K562 (cell line): ENCODE measurements around the gene CCDC138. TPM values are rescaled to one million over a fixed set of nuclear protein-coding genes. Genes with fewer than 3 reads are reported as not detected.

Experiments used
- ATAC-seq: fragments of 200-7000 bp; cut with Tn5 transposase; 3 replicates; pipeline ENCODE4 v1.9.1; 2020; ENCODE audit warnings: moderate library complexity
- BruUV-seq: library from RNA; stranded (reverse); fragments of 400-500 nt; replicated peaks from 2 replicates; lab custom pipeline; 2021; lab: Mats Ljungman, UMichigan
- CTCF ChIA-PET: fragments of 300-600 bp; formaldehyde crosslinking; extraction: SDS; loops from one replicate; lab custom pipeline; 2021; ENCODE audit warnings: low intra/inter-chr PET ratio; lab: Yijun Ruan, JAX
- POLR2A ChIA-PET: fragments of 300-600, 350-650 bp; sonication (Branson Sonifier 250); formaldehyde crosslinking; extraction: SDS; loops from one replicate; lab custom pipeline; 2021; ENCODE audit warnings: antibody characterized with exemption, inconsistent platforms; lab: Yijun Ruan, JAX
- DNase-seq, 4 experiments: peaks; one replicate each; pipeline versions ENCODE4 v3.0.0 to v3.0.0-alpha.2; 2011 to 2018; ENCODE audit warnings: low spot score in 3 of 4, mixed read lengths in 3 of 4; ENCODE audit errors: extremely low read depth in 1 of 4
- FAIRE-seq: peaks from 2 replicates; lab custom pipeline; 2011; peaks lifted over from hg19 to GRCh38; lab: Jason Lieb, UNC
- H2AFZ ChIP-seq: 2 replicates; pipeline ENCODE4 v1.6.0; 2011; ENCODE audit warnings: low read depth, low read length, control low read depth, inconsistent platforms
- H3K27ac ChIP-seq: fragments of 200-600 bp; 3 replicates; pipeline ENCODE4 v1.8.0; 2011; ENCODE audit warnings: low read depth, mild to moderate bottlenecking, control low read depth, inconsistent platforms, low read length, moderate library complexity, mixed read lengths; ENCODE audit errors: extremely low read depth
- H3K27me3 ChIP-seq, 2 experiments: fragments of 300-600 bp in 1 of 2; 2 replicates in 1 of 2; 3 replicates in 1 of 2; pipeline versions ENCODE4 v1.6.0 to v1.8.0; 2011; ENCODE audit warnings: inconsistent platforms in 2 of 2, low read length in 2 of 2, mild to moderate bottlenecking in 1 of 2, mixed read lengths in 1 of 2, moderate library complexity in 1 of 2; ENCODE audit not compliant: control insufficient read depth in 2 of 2, insufficient read depth in 2 of 2
- H3K36me3 ChIP-seq: fragments of 300-600 bp; 3 replicates; pipeline ENCODE4 v1.8.0; 2011; ENCODE audit warnings: mild to moderate bottlenecking, low read length, inconsistent platforms; ENCODE audit not compliant: control insufficient read depth, insufficient read depth
- H3K4me1 ChIP-seq, 2 experiments: fragments of 200-600 bp in 1 of 2; replicated peaks in 1 of 2; 2 replicates in 1 of 2; 3 replicates in 1 of 2; pipeline versions ENCODE4 v1.5.1 to v1.8.0; 2011; ENCODE audit warnings: inconsistent platforms in 2 of 2, low read length in 2 of 2, mild to moderate bottlenecking in 1 of 2, mixed read lengths in 1 of 2, moderate library complexity in 1 of 2; ENCODE audit not compliant: control insufficient read depth in 2 of 2, insufficient read depth in 2 of 2
- H3K4me2 ChIP-seq: 2 replicates; pipeline ENCODE4 v1.6.1; 2011; ENCODE audit warnings: low read length, control low read depth, inconsistent platforms, mixed read lengths; ENCODE audit not compliant: insufficient read depth
- H3K4me3 ChIP-seq: fragments of 200-600 bp; sonication (generic), shearing (Covaris generic); 2 replicates; pipeline ENCODE4 v1.5.1; 2016; ENCODE audit warnings: control low read depth, inconsistent platforms
- H3K79me2 ChIP-seq: fragments of 200-600 bp; 3 replicates; pipeline ENCODE4 v1.8.0; 2011; ENCODE audit warnings: low read length, inconsistent platforms; ENCODE audit not compliant: control insufficient read depth, insufficient read depth
- H3K9ac ChIP-seq, 2 experiments: 2 replicates each; pipeline versions ENCODE4 v1.6.0 to v1.6.1; 2011; ENCODE audit warnings: low read depth in 2 of 2, low read length in 2 of 2, control low read depth in 1 of 2, inconsistent platforms in 1 of 2, mild to moderate bottlenecking in 1 of 2, mixed read lengths in 1 of 2; ENCODE audit not compliant: insufficient read depth in 1 of 2
- H3K9me1 ChIP-seq: one replicate; pipeline ENCODE4 v1.6.0; 2011; ENCODE audit warnings: inconsistent platforms, mild to moderate bottlenecking, low read length, moderate library complexity; ENCODE audit not compliant: control insufficient read depth, insufficient read depth
- H3K9me3 ChIP-seq: replicated peaks from 2 replicates; pipeline ENCODE4 v1.5.1; 2011; ENCODE audit warnings: low read depth, low read length, inconsistent platforms; ENCODE audit not compliant: control insufficient read depth, insufficient read depth
- H4K20me1 ChIP-seq: replicated peaks from 2 replicates; pipeline ENCODE4 v1.6.1; 2011; ENCODE audit warnings: low read length, inconsistent platforms, mixed read lengths; ENCODE audit not compliant: control insufficient read depth, insufficient read depth
- BCL6 ChIP-seq: fragments of 250-450 bp; sonication (Bioruptor Pico); IDR thresholded peaks from 2 replicates; pipeline ENCODE4 v1.4.0; 2020
- FOXM1 ChIP-seq, 2 experiments: fragments of 450-650 bp in 1 of 2; sonication (generic) in 1 of 2; formaldehyde crosslinking in 1 of 2; IDR thresholded peaks; 2 replicates each; pipeline versions ENCODE4 v1.6.1 to v1.9.0; 2017 to 2022; ENCODE audit warnings: low read depth in 2 of 2, mild to moderate bottlenecking in 2 of 2, missing genetic modification reagents in 1 of 2, moderate library complexity in 1 of 2
- HNRNPL ChIP-seq: fragments of 200-400 bp; formaldehyde crosslinking; IDR thresholded peaks from 2 replicates; pipeline ENCODE4 v1.6.1; 2017; ENCODE audit warnings: low read depth, mild to moderate bottlenecking, low read length
- KDM1A ChIP-seq, 2 experiments: fragments of 450-650 bp; IDR thresholded peaks; 2 replicates each; pipeline ENCODE4 v1.6.1; 2016; ENCODE audit warnings: mild to moderate bottlenecking in 2 of 2
- NBN ChIP-seq: fragments of 450-650 bp; IDR thresholded peaks from 2 replicates; pipeline ENCODE4 v1.6.1; 2016; ENCODE audit warnings: low read depth, mild to moderate bottlenecking
- RB1 ChIP-seq: fragments of 450-650 bp; IDR thresholded peaks from 2 replicates; pipeline ENCODE4 v1.6.1; 2017; ENCODE audit warnings: low read depth, mild to moderate bottlenecking
- SRSF1 ChIP-seq: fragments of 200-400 bp; formaldehyde crosslinking; IDR thresholded peaks from 2 replicates; pipeline ENCODE4 v1.6.1; 2017; ENCODE audit warnings: mild to moderate bottlenecking, low read depth, low read length, moderate library complexity
- WGBS: fragments of 100-300 bp; shearing (Covaris generic); methylation state at CpG from one replicate; pipeline ENCODE4 v1.1.6; 2016; ENCODE audit warnings: low coverage, mixed read lengths; ENCODE audit not compliant: insufficient coverage; ENCODE audit errors: missing lambda C conversion rate; 5-methylcytosine and 5-hydroxymethylcytosine counted together
- in situ Hi-C: fragments of 300-500 bp; cut with MboI; formaldehyde crosslinking; loops from 4 replicates; pipeline ENCODE4 v1.15.0; 2018; ENCODE audit warnings: inconsistent platforms, mixed read lengths
- intact Hi-C: fragments of 100-400 bp; cut with micrococcal nuclease; formaldehyde crosslinking; loops from 2 replicates; pipeline ENCODE4 v1.14.2; 2022
- polyA plus RNA-seq, 8 experiments: library from polyadenylated mRNA; depleted of rRNA in 4 of 8; stranded (reverse) in 5 of 8; unstranded in 3 of 8; fragments of >200 nt; fragmentation: Nextera tagmentation in 2 of 8; fragmentation: Illumina TruSeq in 1 of 8; extraction: Ambion mirVana in 2 of 8; extraction: Trizol in 1 of 8; gene quantifications; 2 replicates each; pipeline versions ENCODE4 v1.2.1 to v1.2.3, GENCODE V29; 2011 to 2014; ENCODE audit warnings: inconsistent platforms in 1 of 8, missing spikeins in 1 of 8
- total RNA-seq, 7 experiments: library from RNA; depleted of rRNA in 6 of 7; stranded (reverse); fragments of >200 nt in 6 of 7; fragmentation: Illumina TruSeq in 2 of 7; extraction: Trizol in 2 of 7; gene quantifications; 2 replicates each; pipeline versions ENCODE4 v1.2.1 to v1.2.3, GENCODE V29; 2011 to 2021; ENCODE audit warnings: low replicate concordance in 1 of 7
- TF ChIP-seq, protein P1 (sequence below): fragments of 250-450 bp; sonication (Bioruptor Pico); IDR thresholded peaks from 2 replicates; pipeline ENCODE4 v1.5.0; 2021

The CCDC138 gene
- total and polyA plus RNA-seq, 9 of the 15 experiments (the other 6 are each of a cell fraction or from before 2014, with no cell fraction given), result 17.5 to 44.6 (median 26.7) TPM

DNA sequence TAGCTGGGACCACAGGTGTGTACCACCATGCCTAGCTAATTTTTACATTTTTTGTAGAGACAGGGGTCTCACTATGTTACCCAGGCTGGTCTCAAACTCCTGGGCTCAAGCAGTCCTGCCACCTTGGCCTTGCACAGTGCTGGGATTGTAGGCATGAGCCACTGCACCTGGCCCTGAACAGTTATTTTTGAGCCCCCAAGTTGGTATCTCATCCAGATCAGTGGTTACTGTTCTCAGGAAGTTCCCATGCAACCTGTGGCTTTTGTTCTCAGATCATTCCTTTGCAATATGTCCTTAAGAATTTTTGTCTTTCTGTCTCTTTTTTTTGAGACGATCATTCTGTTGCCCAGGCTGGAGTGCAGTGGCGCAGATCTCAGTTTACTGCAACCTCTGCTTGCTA is 7.7 kb upstream of the CCDC138 start:
- H3K9me1 ChIP-seq, result no peaks in the 10 kb centered on the region
- H3K9me3 ChIP-seq, result no peaks in the 10 kb centered on the region
- no peaks in the 10 kb centered on the region for H3K79me2 ChIP-seq
- H3K4me1 ChIP-seq, result no peaks in the 10 kb centered on the region
- H3K27me3 ChIP-seq, result no peaks in the 10 kb centered on the region
- TF ChIP-seq KDM1A (IDR thresholded peaks at IDR 0.05), result no peak
- no peak for TF ChIP-seq HNRNPL
- TF ChIP-seq FOXM1 (IDR thresholded peaks at IDR 0.05; ENCODE audit: low read depth), result no peak
- no peak for TF ChIP-seq FOXM1 (CRISPR knock-in tag; IDR thresholded peaks at IDR 0.05; ENCODE audit: low read depth)
- no peak for TF ChIP-seq BCL6 (CRISPR knock-in tag)
- TF ChIP-seq SRSF1, result no peak
- no peak for TF ChIP-seq RB1
- H3K4me3 ChIP-seq, result no peak overlapping the region
- H3K27ac ChIP-seq, result no peak overlapping the region
- in situ Hi-C loops (no loop called here), intact Hi-C loops (no loop called here)
- no peak overlapping the region for H3K9ac ChIP-seq
- H3K36me3 ChIP-seq, result peaks cover 83% of the 10 kb centered on the region
- DNase-seq, result no peak
- BruUV-seq, result no TSS peak
- FAIRE-seq, result no peak
- POLR2A ChIA-PET, result no interaction called here
- CTCF ChIA-PET, result no interaction called here
- WGBS, result 100% methylated on average over 2 of the region's 2 CpGs
- no peaks in the 10 kb centered on the region for H4K20me1 ChIP-seq
- ATAC-seq, result no peak; the same call in 2 of the 3 replicates
- H2AFZ ChIP-seq, result no peak overlapping the region
- no peak overlapping the region for H3K4me2 ChIP-seq

GRCh38 chr2:108786008-108786353 is 590 bp upstream of the CCDC138 start:
- Histone ChIP-seq H3K9me1 (no peaks in the 10 kb centered on the region), H3K79me2 (peaks cover 31% of the 10 kb centered on the region), H3K4me1 (peaks cover 6 to 12% of the 10 kb centered on the region in 2 experiments; a peak in 2 of 5 replicates), H3K9ac (peak overlapping the region; percentile 82 to 99; a peak in 3 of 4 replicates), H3K36me3 (peaks cover 62% of the 10 kb centered on the region), H4K20me1 (no peaks in the 10 kb centered on the region), H2AFZ (peak overlapping the region; percentile 81; the same call in 1 of the 2 replicates), H3K9me3 (no peaks in the 10 kb centered on the region), H3K4me2 (peak overlapping the region; percentile 87), H3K27ac (peak overlapping the region; percentile 87; the same call in 2 of the 3 replicates), H3K27me3 (no peaks in the 10 kb centered on the region), H3K4me3 (peak overlapping the region; percentile 92)
- no TSS peak for BruUV-seq
- DNase-seq (no peak), FAIRE-seq (no peak), ATAC-seq (peak; percentile 9; the same call in 2 of the 3 replicates)
- no peak for TF ChIP-seq NBN
- TF ChIP-seq, protein P1, sequence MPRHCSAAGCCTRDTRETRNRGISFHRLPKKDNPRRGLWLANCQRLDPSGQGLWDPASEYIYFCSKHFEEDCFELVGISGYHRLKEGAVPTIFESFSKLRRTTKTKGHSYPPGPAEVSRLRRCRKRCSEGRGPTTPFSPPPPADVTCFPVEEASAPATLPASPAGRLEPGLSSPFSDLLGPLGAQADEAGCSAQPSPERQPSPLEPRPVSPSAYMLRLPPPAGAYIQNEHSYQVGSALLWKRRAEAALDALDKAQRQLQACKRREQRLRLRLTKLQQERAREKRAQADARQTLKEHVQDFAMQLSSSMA (CRISPR knock-in tag), result no peak
- intact Hi-C loops, result no loop called here
- CTCF ChIA-PET, result no interaction called here
- POLR2A ChIA-PET, result no interaction called here
- 0% methylated on average over 1 of the region's 1 CpG for WGBS
- in situ Hi-C loops, result no loop called here
